Ishikawa (cell line): ENCODE measurements around the gene DUSP15.

ENCODE experiments used
- CEBPB ChIP-seq: IDR thresholded peaks from 2 replicates; pipeline ENCODE4 v1.6.1; 2012
- CREB1 ChIP-seq: IDR thresholded peaks from 2 replicates; pipeline ENCODE4 v1.6.1; 2012; ENCODE audit warnings: low read depth
- EGR1 ChIP-seq: IDR thresholded peaks from 2 replicates; pipeline ENCODE4 v1.6.1; 2012
- EP300 ChIP-seq: IDR thresholded peaks from 2 replicates; pipeline ENCODE4 v1.6.1; 2012; ENCODE audit warnings: borderline replicate concordance
- NFIC ChIP-seq: IDR thresholded peaks from 2 replicates; pipeline ENCODE4 v1.6.1; 2012
- RAD21 ChIP-seq: IDR thresholded peaks from 2 replicates; pipeline ENCODE4 v1.6.1; 2012; ENCODE audit warnings: low read depth
- REST ChIP-seq: IDR thresholded peaks from 2 replicates; pipeline ENCODE4 v1.6.1; 2012; ENCODE audit warnings: low read depth, mild to moderate bottlenecking
- TAF1 ChIP-seq: IDR thresholded peaks from 2 replicates; pipeline ENCODE4 v1.6.1; 2012; ENCODE audit warnings: low read depth, mild to moderate bottlenecking
- ZBTB7A ChIP-seq: IDR thresholded peaks from 2 replicates; pipeline ENCODE4 v1.6.1; 2012; ENCODE audit warnings: low read depth
- TF ChIP-seq, protein P1 (sequence below): IDR thresholded peaks from 2 replicates; pipeline ENCODE4 v1.6.1; 2012
- TF ChIP-seq, protein P2 (sequence below): IDR thresholded peaks from 2 replicates; pipeline ENCODE4 v1.6.1; 2012

GRCh38 chr20:31819083-31819784, 51.1 kb downstream of the DUSP15 start, which contains the start of gene MYLK2:
- TF ChIP-seq EP300 (no peak), RAD21 (no peak), REST (no peak), TAF1 (no peak), EGR1 (no peak), ZBTB7A (no peak), CREB1 (no peak), CEBPB (no peak), NFIC (no peak)
- TF ChIP-seq, protein P1, sequence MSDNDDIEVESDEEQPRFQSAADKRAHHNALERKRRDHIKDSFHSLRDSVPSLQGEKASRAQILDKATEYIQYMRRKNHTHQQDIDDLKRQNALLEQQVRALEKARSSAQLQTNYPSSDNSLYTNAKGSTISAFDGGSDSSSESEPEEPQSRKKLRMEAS = no peak
- TF ChIP-seq, protein P2, sequence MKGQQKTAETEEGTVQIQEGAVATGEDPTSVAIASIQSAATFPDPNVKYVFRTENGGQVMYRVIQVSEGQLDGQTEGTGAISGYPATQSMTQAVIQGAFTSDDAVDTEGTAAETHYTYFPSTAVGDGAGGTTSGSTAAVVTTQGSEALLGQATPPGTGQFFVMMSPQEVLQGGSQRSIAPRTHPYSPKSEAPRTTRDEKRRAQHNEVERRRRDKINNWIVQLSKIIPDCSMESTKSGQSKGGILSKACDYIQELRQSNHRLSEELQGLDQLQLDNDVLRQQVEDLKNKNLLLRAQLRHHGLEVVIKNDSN = no peak
